Activated T-helper 2 cell treated with anti-CD3 and anti-CD28 coated beads, Interferon-gamma antibody, Interleukin-2, Interleukin-4, amounts not matched to agents 10 μg/mL and 5 μg/mL and 100 μg/mL, durations not matched to agents 14 hours and 24 hours and 36 hours (primary cell): ENCODE data around the gene SORD. TPM values are rescaled to one million over a fixed set of nuclear protein-coding genes. Genes with fewer than 3 reads are reported as not detected.

Source experiments
- DNase-seq: peaks from one replicate; pipeline ENCODE4 v3.0.0; 2021; ENCODE audit warnings: low spot score
- H3K27ac Mint-ChIP-seq: one replicate; pipeline ENCODE4 v1.8.0; 2021; ENCODE audit warnings: mixed read lengths
- H3K27me3 Mint-ChIP-seq: one replicate; pipeline ENCODE4 v1.8.0; 2021; ENCODE audit warnings: low read depth, mixed read lengths
- H3K36me3 Mint-ChIP-seq: one replicate; pipeline ENCODE4 v1.8.0; 2021; ENCODE audit warnings: low read depth, mixed read lengths
- H3K4me1 Mint-ChIP-seq: one replicate; pipeline ENCODE4 v1.8.0; 2021; ENCODE audit warnings: low read depth, mixed read lengths
- H3K4me3 Mint-ChIP-seq: one replicate; pipeline ENCODE4 v1.8.0; 2021; ENCODE audit warnings: low read depth, mild to moderate bottlenecking, moderate library complexity, mixed read lengths
- H3K9me3 Mint-ChIP-seq: one replicate; pipeline ENCODE4 v1.8.0; 2021; ENCODE audit warnings: mixed read lengths
- intact Hi-C: fragments of 100-400 bp; cut with micrococcal nuclease; formaldehyde crosslinking; loops from one replicate; pipeline ENCODE4 v1.15.1; 2023
- total RNA-seq: library from RNA; stranded (reverse); gene quantifications from 2 replicates; pipeline ENCODE4 v1.2.3, GENCODE V29; 2022

The SORD gene
- total RNA-seq, 1 donor from 2014 or later = 24.9 TPM

DNA sequence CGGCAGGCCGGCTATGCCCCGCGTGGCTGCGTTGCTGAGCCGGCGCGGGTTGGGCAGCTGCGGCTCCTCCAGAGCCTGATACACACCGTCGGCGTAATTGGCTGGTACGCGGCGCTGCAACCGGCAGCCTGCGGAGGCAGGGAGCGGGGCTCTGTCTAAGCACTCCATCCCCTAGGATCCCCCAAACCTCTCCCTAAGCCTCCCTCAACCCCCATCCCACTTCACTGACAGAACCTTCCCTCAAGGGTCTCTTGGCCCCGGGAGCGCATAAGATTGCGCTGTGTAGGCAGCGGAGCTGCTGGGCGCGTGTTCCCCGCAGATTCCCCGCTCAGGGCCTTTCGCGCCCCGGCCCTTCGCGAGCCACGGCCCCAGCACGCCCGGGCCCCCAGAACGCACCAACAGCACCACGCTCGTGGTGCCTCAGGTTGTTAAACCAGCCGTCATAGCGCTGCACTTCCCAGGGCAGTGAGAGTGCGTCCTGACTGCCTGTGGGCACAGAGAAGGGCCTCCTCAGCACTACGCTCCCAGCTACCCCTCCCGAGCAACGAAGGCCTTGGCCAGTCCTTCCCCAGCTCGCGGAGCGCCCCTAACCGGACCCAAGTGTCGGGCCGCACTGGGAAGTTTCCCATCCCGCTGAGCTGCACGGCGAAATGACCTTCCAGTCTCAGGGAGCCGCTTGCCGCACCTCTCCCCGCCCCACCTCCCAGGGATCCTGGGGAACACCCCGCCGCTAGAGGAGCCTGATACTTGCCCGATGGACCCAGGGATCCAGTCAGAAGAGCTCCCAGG, 89.8 kb downstream of the SORD start:
- no peak for DNase-seq
- Mint-ChIP-seq H3K4me3 (no peak overlapping the region), H3K4me1 (peaks cover 12% of the 10 kb centered on the region), H3K9me3 (no peaks in the 10 kb centered on the region), H3K27ac (no peak overlapping the region), H3K36me3 (no peaks in the 10 kb centered on the region), H3K27me3 (peaks cover 74% of the 10 kb centered on the region)
- intact Hi-C loops = no loop called here

DNA sequence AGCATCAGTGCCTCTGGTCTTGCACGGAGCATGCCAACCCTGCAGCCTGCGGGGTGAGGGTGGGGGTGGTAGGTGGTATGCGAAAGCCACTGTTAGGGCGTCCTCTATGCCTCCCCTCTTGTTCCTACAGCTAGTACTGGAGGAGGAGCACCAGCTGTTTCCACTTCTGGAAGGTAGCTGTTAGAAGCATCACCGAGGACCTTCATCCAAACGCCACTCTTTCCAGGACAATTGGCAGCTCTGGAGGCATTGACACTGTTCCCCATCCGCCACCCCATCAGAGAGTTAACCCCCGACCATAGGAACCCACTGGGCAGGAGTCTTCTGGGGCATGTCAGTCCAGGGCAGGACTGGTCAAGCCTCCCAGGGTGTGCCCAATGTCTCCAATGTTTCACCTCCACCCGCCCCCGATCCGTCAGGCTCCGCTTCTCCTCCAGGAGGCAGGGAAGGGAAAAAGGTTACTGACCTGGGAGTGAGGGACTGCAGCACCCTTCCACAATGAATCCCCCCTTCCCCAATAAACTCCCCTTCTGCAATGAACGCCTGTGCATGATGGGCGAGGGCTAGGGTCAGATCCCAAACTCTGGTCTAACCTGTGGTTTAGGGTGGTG, 90.5 kb downstream of the SORD start:
- Mint-ChIP-seq H3K4me3 (no peak overlapping the region), H3K27ac (no peak overlapping the region), H3K9me3 (no peaks in the 10 kb centered on the region), H3K36me3 (no peaks in the 10 kb centered on the region), H3K4me1 (peaks cover 14% of the 10 kb centered on the region), H3K27me3 (peaks cover 81% of the 10 kb centered on the region)
- no peak for DNase-seq
- intact Hi-C loops = no loop called here

DNA sequence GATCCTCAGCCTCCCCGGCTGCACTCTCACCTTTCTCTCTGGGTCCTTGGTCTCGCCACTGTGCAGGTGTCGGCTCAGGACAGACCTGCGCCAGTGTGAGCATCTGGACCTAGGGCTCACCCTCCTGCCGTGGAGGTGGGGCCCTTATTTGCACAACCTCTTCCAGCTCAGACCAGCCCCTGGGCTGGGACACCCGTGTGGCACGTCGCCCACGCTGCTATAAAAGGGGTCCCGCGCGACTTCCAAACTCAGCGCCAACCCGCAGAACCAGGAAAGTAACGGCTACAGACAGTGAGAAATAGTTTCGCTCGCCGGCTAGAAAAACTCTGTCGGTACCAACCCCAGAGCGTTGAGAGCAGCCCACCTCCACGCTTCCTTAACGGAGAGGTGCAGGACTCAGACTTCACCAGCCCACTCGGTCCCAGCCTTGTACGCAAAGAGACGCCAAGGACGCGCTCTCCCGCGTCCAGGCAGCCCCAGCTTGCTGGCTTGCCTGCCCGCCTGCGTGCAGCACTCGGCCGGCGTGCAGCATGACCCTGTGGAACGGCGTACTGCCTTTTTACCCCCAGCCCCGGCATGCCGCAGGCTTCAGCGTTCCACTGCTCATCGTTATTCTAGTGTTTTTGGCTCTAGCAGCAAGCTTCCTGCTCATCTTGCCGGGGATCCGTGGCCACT, 91.2 kb downstream of the SORD start, which contains the start of the genes DUOX2 and DUOXA2:
Gene DUOX2 (minus strand): TSS at position 97 of the 675 bp plus-strand sequence. CDS start 761 bp downstream, outside the sequence.
Gene DUOXA2 (plus strand): TSS at position 251 of the 675 bp plus-strand sequence. CDS start 280 bp downstream, at position 531.
- intact Hi-C loops = no loop called here
- H3K36me3 Mint-ChIP-seq = no peaks in the 10 kb centered on the region
- H3K9me3 Mint-ChIP-seq = no peaks in the 10 kb centered on the region
- H3K27ac Mint-ChIP-seq = peak within 1 kb of the TSS; percentile 43
- no peak within 1 kb of the TSS for H3K4me3 Mint-ChIP-seq
- H3K27me3 Mint-ChIP-seq = peaks cover 77% of the 10 kb centered on the region
- no peak for DNase-seq
- H3K4me1 Mint-ChIP-seq = peaks cover 14% of the 10 kb centered on the region

DNA sequence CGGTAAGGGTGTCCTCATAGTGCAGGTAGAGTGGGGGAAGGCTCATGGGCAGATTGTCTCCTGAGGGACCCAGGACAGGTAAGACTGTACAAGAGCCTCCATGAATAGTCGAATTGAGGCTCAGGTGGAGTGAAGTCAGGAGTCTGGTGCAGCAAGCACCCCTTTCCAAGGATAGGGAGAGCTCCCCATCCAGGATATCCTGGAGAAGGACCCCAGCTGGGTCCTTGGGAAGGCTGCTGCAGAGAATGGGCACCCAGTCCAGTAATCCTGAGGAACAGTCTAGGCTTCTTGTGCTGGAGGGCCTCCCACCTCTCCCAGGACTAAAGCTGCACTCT, 91.7 kb downstream of the SORD start:
- H3K27ac Mint-ChIP-seq = no peak overlapping the region
- intact Hi-C loops = no loop called here
- H3K4me1 Mint-ChIP-seq = peaks cover 14% of the 10 kb centered on the region
- H3K4me3 Mint-ChIP-seq = no peak overlapping the region
- no peaks in the 10 kb centered on the region for H3K9me3 Mint-ChIP-seq
- H3K36me3 Mint-ChIP-seq = no peaks in the 10 kb centered on the region
- DNase-seq = no peak
- H3K27me3 Mint-ChIP-seq = peaks cover 77% of the 10 kb centered on the region

DNA sequence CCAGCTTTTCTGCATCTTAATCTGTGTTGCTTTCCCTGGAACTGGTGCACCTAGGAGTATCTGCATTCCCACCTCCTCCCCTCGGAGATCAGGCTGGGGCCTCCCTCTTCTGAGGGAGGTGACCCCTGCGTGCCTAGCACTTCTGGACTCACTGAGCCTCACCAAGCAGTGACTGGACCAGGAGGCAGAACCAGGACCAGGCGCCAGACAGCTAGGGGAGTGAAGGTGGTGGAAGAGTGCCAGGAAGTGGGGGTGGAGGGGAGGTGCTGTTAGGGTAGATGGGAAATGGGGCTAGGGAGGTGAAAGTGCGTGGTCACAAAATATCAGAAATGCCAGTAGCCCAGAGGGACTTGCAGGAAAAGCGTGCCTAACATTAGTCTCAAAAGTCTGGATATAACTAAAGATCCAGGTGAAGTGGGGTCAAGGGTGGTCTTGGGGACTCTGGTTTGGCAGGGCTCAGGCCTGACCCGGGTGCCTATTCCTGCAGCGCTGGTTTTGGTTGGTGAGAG, 92.4 kb downstream of the SORD start:
- no peaks in the 10 kb centered on the region for H3K9me3 Mint-ChIP-seq
- DNase-seq = no peak
- peaks cover 70% of the 10 kb centered on the region for H3K27me3 Mint-ChIP-seq
- intact Hi-C loops = no loop called here
- no peak overlapping the region for H3K4me3 Mint-ChIP-seq
- no peak overlapping the region for H3K27ac Mint-ChIP-seq
- peaks cover 14% of the 10 kb centered on the region for H3K4me1 Mint-ChIP-seq
- no peaks in the 10 kb centered on the region for H3K36me3 Mint-ChIP-seq

DNA sequence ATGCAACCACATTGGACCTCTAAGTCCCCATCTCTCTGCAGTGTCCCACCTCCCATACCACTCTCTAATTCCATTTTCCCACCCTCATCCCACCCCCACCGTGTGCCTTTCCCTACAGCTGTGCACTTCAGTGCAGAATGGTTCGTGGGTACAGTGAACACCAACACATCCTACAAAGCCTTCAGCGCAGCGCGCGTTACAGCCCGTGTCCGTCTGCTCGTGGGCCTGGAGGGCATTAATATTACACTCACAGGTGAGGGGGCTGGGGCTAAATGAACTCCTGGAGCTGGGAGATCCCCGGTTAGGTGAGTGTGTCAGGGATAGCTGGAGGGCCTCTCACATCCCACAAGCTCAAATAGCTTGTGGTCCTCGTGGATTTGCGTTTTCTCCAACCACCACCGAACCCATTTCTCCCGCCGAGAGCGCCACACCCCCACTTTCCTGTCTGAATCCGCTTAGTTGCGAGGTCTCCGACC, 93.0 kb downstream of the SORD start:
- H3K9me3 Mint-ChIP-seq = no peaks in the 10 kb centered on the region
- H3K4me1 Mint-ChIP-seq = peaks cover 14% of the 10 kb centered on the region
- intact Hi-C loops = no loop called here
- peaks cover 70% of the 10 kb centered on the region for H3K27me3 Mint-ChIP-seq
- H3K4me3 Mint-ChIP-seq = no peak overlapping the region
- H3K36me3 Mint-ChIP-seq = no peaks in the 10 kb centered on the region
- no peak overlapping the region for H3K27ac Mint-ChIP-seq
- no peak for DNase-seq

DNA sequence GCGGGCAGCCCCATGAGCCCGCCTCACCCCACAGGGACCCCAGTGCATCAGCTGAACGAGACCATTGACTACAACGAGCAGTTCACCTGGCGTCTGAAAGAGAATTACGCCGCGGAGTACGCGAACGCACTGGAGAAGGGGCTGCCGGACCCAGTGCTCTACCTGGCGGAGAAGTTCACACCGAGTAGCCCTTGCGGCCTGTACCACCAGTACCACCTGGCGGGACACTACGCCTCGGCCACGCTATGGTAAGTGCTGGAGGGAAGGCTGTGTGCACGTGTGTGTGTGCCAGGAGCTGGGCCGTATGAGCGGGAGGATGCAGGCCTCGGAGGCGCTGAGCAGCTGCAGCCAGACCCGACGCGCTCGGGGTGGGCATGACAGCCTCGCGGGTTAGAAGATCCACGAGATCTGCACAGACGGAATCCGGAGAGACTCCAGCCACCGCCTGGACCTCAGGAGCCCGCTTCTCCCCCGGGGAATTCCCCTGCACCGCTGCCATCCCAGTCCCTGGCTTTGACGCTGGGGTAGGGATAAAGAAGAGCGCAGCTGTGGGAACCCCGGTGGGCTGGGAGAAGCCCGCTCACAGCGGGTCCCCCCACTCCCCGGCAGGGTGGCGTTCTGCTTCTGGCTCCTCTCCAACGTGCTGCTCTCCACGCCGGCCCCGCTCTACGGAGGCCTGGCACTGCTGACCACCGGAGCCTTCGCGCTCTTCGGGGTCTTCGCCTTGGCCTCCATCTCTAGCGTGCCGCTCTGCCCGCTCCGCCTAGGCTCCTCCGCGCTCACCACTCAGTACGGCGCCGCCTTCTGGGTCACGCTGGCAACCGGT, 93.7 kb downstream of the SORD start:
- Mint-ChIP-seq H3K4me1 (peaks cover 14% of the 10 kb centered on the region), H3K4me3 (no peak overlapping the region), H3K27me3 (peaks cover 70% of the 10 kb centered on the region), H3K36me3 (no peaks in the 10 kb centered on the region), H3K27ac (no peak overlapping the region), H3K9me3 (no peaks in the 10 kb centered on the region)
- intact Hi-C loops = no loop called here
- no peak for DNase-seq

DNA sequence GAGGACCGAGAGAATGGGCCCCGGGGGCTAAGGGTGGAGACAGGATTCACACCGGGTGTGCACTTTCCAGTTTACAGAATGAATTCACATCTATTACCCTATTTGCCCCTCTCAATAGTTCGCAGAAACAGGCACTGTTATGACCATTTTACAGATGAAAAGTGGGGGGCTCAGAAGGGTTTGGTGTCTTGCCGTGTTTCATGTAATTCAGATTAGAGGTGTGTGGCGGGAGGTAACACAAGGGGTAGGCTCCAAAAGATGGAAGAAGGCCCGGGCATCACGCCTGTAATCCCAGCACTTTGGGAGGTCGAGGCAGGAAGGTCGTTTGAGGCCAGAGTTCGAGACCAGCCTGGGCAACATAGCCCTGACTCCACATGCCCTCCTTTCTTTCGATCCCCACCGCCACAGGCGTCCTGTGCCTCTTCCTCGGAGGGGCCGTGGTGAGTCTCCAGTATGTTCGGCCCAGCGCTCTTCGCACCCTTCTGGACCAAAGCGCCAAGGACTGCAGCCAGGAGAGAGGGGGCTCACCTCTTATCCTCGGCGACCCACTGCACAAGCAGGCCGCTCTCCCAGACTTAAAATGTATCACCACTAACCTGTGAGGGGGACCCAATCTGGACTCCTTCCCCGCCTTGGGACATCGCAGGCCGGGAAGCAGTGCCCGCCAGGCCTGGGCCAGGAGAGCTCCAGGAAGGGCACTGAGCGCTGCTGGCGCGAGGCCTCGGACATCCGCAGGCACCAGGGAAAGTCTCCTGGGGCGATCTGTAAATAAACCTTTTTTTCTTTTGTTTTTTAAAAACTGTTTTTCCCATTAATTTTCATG, 94.5 kb downstream of the SORD start:
- no peaks in the 10 kb centered on the region for H3K9me3 Mint-ChIP-seq
- H3K4me3 Mint-ChIP-seq = peak overlapping the region; percentile 52
- DNase-seq = no peak
- intact Hi-C loops = no loop called here
- peaks cover 9% of the 10 kb centered on the region for H3K4me1 Mint-ChIP-seq
- peaks cover 62% of the 10 kb centered on the region for H3K27me3 Mint-ChIP-seq
- no peaks in the 10 kb centered on the region for H3K36me3 Mint-ChIP-seq
- H3K27ac Mint-ChIP-seq = no peak overlapping the region

DNA sequence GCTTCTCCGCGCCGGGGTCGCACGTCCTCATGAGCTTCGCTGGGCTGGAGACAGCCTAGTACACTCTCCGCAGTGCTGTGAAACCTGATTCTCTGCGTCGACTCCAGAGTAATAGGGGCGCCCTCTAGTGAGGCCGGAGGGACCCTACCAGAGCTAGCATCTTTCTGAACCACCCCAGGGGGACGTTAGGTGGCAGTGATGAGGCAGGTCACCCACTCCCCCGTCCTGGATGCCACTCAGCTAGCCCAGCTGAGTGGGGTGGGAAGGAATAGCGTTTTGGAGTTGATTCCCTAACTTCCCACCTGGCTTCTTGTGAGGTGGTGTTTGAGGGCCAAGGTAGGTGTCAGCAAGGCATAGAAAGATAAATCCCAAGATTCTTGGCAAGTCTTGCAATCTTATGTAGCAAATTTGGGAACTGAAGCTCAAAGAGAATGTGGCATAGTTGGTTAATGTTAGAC, 95.2 kb downstream of the SORD start:
- intact Hi-C loops = no loop called here
- peak overlapping the region; percentile 52 for H3K4me3 Mint-ChIP-seq
- H3K4me1 Mint-ChIP-seq = peaks cover 9% of the 10 kb centered on the region
- H3K9me3 Mint-ChIP-seq = no peaks in the 10 kb centered on the region
- H3K27ac Mint-ChIP-seq = no peak overlapping the region
- peaks cover 59% of the 10 kb centered on the region for H3K27me3 Mint-ChIP-seq
- H3K36me3 Mint-ChIP-seq = no peaks in the 10 kb centered on the region
- DNase-seq = peak; percentile 78

DNA sequence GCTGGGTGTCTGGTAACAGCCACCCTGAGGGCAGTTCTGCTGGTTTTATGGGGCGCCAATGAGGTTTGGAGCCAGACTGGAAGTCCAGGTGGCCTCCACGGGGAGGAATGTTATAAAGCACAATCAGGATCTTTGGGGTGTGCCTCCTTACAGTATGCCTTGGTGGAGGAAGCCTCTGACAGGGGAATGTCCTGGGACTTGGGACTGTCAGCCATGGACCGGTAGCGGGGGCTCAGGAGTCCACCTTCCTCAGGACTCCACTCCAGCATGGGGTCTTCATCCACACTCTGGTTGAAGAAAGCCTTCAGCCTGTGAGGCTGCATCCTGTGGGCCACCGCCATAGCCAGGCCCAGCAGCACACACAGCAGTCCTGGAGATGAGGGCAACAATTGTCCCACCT, 96.0 kb downstream of the SORD start:
- intact Hi-C loops = no loop called here
- no peaks in the 10 kb centered on the region for H3K36me3 Mint-ChIP-seq
- H3K27me3 Mint-ChIP-seq = peaks cover 56% of the 10 kb centered on the region
- no peak overlapping the region for H3K4me3 Mint-ChIP-seq
- DNase-seq = no peak
- peaks cover 7% of the 10 kb centered on the region for H3K4me1 Mint-ChIP-seq
- H3K9me3 Mint-ChIP-seq = no peaks in the 10 kb centered on the region
- H3K27ac Mint-ChIP-seq = no peak overlapping the region

DNA sequence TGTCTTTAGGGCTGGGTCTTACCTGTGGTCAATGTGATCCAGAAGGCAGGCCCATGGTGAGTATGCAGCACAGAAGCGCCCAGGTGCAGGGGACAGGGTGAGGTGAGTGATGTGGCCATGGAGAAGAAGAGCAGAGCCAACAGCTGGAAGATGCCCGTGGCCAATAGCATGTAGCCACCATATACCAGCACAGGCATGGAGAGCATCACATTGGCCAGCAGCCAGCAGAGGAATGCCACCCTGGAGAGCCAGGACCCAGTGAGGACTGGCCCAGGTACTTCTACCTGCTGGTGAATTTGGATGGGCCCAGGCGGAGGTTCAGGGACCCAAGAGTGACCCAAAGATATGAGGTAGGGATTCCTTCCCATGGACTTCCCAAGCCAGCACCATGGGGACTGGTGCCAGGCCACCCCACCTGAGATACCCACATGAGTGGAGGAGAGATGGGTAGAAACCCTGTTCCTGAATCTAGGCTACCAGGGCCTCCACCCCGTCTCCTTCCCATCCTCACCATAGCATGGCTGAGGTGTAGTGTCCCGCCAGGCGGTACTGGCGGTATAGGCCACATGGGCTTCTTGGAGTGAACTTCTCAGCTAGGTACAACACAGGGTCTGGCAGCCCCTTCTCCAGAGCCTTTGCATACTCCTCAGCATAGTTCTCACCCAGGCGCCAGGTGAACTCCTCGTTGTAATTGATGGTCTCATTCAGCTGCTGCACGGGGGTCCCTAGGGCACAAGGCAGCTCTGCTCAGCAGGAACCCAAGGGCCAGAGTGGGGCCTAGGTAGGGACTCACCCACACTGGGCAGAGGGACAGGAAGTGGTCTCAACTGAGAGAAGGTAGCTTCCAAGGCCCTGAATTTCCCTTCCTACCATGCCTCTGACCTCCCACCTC, 97.3 kb downstream of the SORD start:
- Mint-ChIP-seq H3K4me3 (no peak overlapping the region), H3K9me3 (no peaks in the 10 kb centered on the region), H3K36me3 (no peaks in the 10 kb centered on the region), H3K27ac (no peak overlapping the region), H3K27me3 (peaks cover 49% of the 10 kb centered on the region), H3K4me1 (peaks cover 5% of the 10 kb centered on the region)
- no peak for DNase-seq
- intact Hi-C loops = no loop called here
